Measurements from ENCODE around the gene PACS2.

Gene PACS2

GRCh38 chr14:105353136-105353535 lies 38.6 kb downstream of the PACS2 start:
- TF ChIP-seq, protein P1, sequence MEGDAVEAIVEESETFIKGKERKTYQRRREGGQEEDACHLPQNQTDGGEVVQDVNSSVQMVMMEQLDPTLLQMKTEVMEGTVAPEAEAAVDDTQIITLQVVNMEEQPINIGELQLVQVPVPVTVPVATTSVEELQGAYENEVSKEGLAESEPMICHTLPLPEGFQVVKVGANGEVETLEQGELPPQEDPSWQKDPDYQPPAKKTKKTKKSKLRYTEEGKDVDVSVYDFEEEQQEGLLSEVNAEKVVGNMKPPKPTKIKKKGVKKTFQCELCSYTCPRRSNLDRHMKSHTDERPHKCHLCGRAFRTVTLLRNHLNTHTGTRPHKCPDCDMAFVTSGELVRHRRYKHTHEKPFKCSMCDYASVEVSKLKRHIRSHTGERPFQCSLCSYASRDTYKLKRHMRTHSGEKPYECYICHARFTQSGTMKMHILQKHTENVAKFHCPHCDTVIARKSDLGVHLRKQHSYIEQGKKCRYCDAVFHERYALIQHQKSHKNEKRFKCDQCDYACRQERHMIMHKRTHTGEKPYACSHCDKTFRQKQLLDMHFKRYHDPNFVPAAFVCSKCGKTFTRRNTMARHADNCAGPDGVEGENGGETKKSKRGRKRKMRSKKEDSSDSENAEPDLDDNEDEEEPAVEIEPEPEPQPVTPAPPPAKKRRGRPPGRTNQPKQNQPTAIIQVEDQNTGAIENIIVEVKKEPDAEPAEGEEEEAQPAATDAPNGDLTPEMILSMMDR (IDR thresholded peaks at IDR 0.05; ENCODE audit: borderline replicate concordance, insufficient read depth, low read depth, low read length) = no peak

DNA sequence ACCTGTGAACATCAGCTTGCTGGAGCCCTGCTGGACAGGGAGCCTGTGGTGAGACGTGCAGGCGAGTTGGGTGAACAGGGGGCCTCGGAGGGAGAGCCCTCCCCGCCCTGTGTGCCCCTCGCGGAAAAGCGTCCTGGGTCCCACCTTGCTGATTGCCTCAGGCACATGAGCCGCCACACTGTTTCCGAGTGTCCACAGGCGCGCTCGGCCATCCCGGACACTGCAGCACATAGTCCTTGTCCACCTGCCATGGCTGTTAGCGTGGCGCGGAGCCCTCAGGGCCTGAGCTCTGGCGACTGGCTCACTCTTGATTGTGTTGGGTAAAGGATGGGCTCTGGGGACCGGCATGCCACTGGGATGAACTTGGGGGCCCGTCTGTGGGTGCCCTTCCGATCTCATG lies 40.0 kb downstream of the PACS2 start:
- TF ChIP-seq, protein P1 (IDR thresholded peaks at IDR 0.05; ENCODE audit: borderline replicate concordance, insufficient read depth, low read depth, low read length) = no peak
- H3K4me3 ChIP-seq (ENCODE audit: low read depth, low read length) = no peak overlapping the region

More at GRCh38 chr14:105353136-105353535, 38.6 kb downstream of the PACS2 start:
- no peak overlapping the region for H3K4me3 ChIP-seq (ENCODE audit: low read depth, low read length)

DNA sequence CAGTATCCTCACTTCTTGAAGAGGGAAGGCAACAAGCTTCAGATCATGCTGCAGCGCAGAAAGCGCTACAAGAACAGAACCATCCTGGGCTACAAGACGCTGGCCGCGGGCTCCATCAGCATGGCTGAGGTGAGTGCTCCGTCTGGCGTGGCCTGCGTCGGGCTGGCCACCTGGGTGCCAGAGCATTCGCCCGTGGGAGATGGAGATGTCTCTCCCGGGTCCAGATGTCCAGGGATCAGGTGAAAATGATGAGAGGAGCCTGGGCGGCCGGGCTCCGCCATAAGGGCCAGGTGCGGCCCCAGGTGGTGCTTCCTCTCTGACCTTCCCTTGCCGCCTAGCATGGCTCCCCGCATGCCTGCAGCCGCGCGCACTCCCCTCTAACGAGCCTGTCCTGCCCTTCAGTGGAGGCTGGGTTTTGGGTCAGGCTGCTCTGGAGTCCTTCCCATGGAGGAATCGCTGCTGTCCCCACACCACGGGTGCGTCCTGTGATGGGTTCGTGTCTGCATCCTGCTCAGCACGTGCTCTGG lies 40.6 kb downstream of the PACS2 start:
- TF ChIP-seq, protein P1 (IDR thresholded peaks at IDR 0.05; ENCODE audit: borderline replicate concordance, insufficient read depth, low read depth, low read length) = no peak
- no peak overlapping the region for H3K4me3 ChIP-seq (ENCODE audit: low read depth, low read length)

DNA sequence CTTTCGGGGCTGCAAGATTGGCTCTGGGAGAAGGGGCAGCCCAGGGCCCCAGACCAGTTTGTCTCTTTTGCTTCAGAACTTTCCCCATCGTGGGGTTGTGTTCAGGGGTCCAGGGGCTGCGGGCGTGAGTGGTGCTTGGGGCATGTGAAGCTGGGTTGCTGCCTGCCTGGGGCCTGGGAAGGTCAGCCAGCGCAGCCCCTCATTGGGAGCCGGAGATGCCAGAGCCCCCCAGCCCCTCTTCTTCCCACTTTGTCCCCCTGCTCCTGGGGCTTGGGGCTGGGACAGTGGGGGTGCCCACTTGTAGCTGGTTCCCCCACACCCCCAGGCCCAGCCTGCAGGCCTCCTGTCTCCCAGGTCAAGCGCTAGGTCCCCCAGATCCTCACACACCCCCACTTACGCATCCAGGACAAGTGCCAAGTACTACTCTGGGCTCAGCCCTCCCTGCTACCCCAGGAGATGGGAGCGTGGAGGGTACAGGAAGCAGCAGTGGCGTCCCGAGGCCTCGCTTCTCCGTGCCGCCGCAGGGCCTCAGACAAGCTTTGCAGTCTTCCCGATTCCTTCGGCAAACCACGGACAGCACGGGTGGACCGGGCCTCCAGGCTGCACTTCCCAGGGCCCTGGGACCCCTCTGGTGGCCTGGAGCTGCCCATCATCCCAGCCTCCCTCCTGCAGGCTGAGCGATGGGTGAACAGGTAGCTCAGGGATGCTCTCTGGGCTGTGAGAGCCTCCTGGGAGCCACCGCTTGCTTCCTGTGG lies 41.5 kb downstream of the PACS2 start:
- TF ChIP-seq, protein P1 (IDR thresholded peaks at IDR 0.05; ENCODE audit: borderline replicate concordance, insufficient read depth, low read depth, low read length) = no peak
- H3K4me3 ChIP-seq (ENCODE audit: low read depth, low read length) = no peak overlapping the region

DNA sequence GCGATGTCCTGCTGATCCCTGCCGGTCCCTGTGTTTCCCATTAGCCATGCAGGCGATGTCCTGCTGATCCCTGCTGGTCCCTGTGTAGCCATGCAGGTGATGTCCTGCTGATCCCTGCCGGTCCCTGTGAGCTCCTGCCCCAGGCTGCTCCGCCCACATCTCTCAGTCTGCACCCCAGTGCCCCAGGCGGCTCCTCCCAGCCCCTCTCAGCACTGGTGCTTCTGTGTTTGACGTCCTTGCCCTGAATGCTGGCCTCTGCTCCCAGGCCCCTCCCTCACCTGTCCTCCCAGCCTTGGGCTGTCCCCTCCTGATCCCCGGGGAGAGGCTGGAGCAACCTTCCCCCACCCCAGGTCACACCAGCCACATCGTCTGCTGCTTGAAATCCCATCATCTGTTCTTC lies 42.4 kb downstream of the PACS2 start:
- TF ChIP-seq, protein P1 (IDR thresholded peaks at IDR 0.05; ENCODE audit: borderline replicate concordance, insufficient read depth, low read depth, low read length) = no peak
- no peak overlapping the region for H3K4me3 ChIP-seq (ENCODE audit: low read depth, low read length)

DNA sequence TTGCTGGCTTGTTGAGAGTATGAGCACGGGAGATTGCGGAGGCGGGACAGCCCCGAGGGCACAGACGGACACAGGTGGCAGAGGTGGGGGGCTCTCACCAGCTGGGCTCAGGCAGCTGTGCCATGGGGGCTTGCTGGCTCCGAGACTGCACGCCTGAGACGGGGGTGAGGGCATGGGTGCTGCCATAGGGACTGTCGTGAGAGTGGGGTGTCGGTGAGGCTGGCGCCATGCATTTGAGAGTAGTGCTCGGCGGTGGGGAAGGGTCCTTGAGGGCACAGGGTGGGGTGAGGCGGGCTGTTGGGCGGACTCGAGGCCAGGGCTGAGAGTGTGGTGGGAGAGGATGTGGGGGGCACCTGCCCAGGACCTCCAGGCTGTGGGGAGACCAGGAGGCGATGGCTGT lies 43.1 kb downstream of the PACS2 start:
- TF ChIP-seq, protein P1 (IDR thresholded peaks at IDR 0.05; ENCODE audit: borderline replicate concordance, insufficient read depth, low read depth, low read length) = no peak
- H3K4me3 ChIP-seq (ENCODE audit: low read depth, low read length) = no peak overlapping the region
